WTC11 (cell line): Measurements from ENCODE around the gene GXYLT2. TPM values are rescaled to one million over a fixed set of nuclear protein-coding genes. Genes with fewer than 3 reads are reported as not detected.

Source experiments
- ATAC-seq: fragments of 200-7000 bp; cut with Tn5 transposase; 2 replicates; pipeline ENCODE4 v1.10.0; 2021; ENCODE audit warnings: mild to moderate bottlenecking, moderate library complexity
- CTCF ChIA-PET: fragments of 300-600 bp; sonication (Branson Sonifier 250); formaldehyde crosslinking; loops from one replicate; lab custom pipeline; 2021; ENCODE audit warnings: antibody characterized with exemption; lab: Charles Lee
- POLR2A ChIA-PET: fragments of 350-600 bp; sonication (Branson Sonifier 250); formaldehyde crosslinking; loops from one replicate; lab custom pipeline; 2021; ENCODE audit warnings: antibody characterized with exemption; lab: Charles Lee
- DNase-seq: peaks from one replicate; pipeline ENCODE4 v3.0.0; 2021; ENCODE audit warnings: low spot score
- H3K27ac Mint-ChIP-seq: 2 replicates; pipeline ENCODE4 v1.8.0; 2021; ENCODE audit warnings: mixed read lengths
- H3K27me3 Mint-ChIP-seq: 2 replicates; pipeline ENCODE4 v1.8.0; 2021; ENCODE audit warnings: low read depth, mild to moderate bottlenecking, moderate library complexity, mixed read lengths
- H3K36me3 Mint-ChIP-seq: 2 replicates; pipeline ENCODE4 v1.8.0; 2021; ENCODE audit warnings: mixed read lengths
- H3K4me1 Mint-ChIP-seq: 2 replicates; pipeline ENCODE4 v1.8.0; 2022; ENCODE audit warnings: mixed read lengths
- H3K4me3 Mint-ChIP-seq: 2 replicates; pipeline ENCODE4 v1.8.0; 2021; ENCODE audit warnings: mild to moderate bottlenecking, moderate library complexity, mixed read lengths
- H3K9me3 Mint-ChIP-seq: 2 replicates; pipeline ENCODE4 v1.8.0; 2021; ENCODE audit warnings: mixed read lengths
- ARID4B ChIP-seq: sonication (generic); formaldehyde crosslinking; IDR thresholded peaks from 2 replicates; pipeline ENCODE4 v1.8.0; 2023; ENCODE audit warnings: missing genetic modification reagents, mild to moderate bottlenecking, borderline replicate concordance
- ATF1 ChIP-seq: sonication (generic); formaldehyde crosslinking; IDR thresholded peaks from 2 replicates; pipeline ENCODE4 v1.8.1; 2023; ENCODE audit warnings: mild to moderate bottlenecking, moderate library complexity, missing genetic modification reagents
- ATF2 ChIP-seq: sonication (generic); formaldehyde crosslinking; IDR thresholded peaks from 2 replicates; pipeline ENCODE4 v1.8.1; 2022; ENCODE audit warnings: low read depth, missing genetic modification reagents, borderline replicate concordance
- CTCF ChIP-seq: fragments of 200-600 bp; IDR thresholded peaks from 2 replicates; pipeline ENCODE4 v1.8.0; 2022; ENCODE audit warnings: antibody characterized with exemption
- ERG ChIP-seq: fragments of 250-450 bp; sonication (Bioruptor Pico); IDR thresholded peaks from 2 replicates; pipeline ENCODE4 v1.8.0; 2021; ENCODE audit warnings: mild to moderate bottlenecking
- ESRRA ChIP-seq: sonication (generic); formaldehyde crosslinking; IDR thresholded peaks from 2 replicates; pipeline ENCODE4 v1.8.1; 2022; ENCODE audit warnings: mild to moderate bottlenecking, missing genetic modification reagents, borderline replicate concordance
- FOXP1 ChIP-seq: sonication (generic); formaldehyde crosslinking; IDR thresholded peaks from 2 replicates; pipeline ENCODE4 v1.8.0; 2022; ENCODE audit warnings: missing genetic modification reagents, mild to moderate bottlenecking, moderate library complexity, borderline replicate concordance
- HMGA2 ChIP-seq: fragments of 250-450 bp; sonication (Bioruptor Pico); IDR thresholded peaks from 2 replicates; pipeline ENCODE4 v1.4.0; 2021; ENCODE audit warnings: mild to moderate bottlenecking, moderate library complexity
- NR1H2 ChIP-seq: sonication (generic); formaldehyde crosslinking; IDR thresholded peaks from 2 replicates; pipeline ENCODE4 v1.9.0; 2021; ENCODE audit warnings: mild to moderate bottlenecking, moderate library complexity, missing genetic modification reagents
- PRRX2 ChIP-seq: fragments of 250-450 bp; sonication (Bioruptor Pico); IDR thresholded peaks from 2 replicates; pipeline ENCODE4 v1.8.0; 2021; ENCODE audit warnings: mild to moderate bottlenecking
- RELA ChIP-seq: sonication (generic); formaldehyde crosslinking; IDR thresholded peaks from 2 replicates; pipeline ENCODE4 v1.8.1; 2022; ENCODE audit warnings: missing genetic modification reagents, mild to moderate bottlenecking, borderline replicate concordance
- RORB ChIP-seq: fragments of 250-450 bp; sonication (Bioruptor Pico); IDR thresholded peaks from 2 replicates; pipeline ENCODE4 v1.9.0; 2021; ENCODE audit warnings: mild to moderate bottlenecking
- SMAD3 ChIP-seq: sonication (generic); formaldehyde crosslinking; IDR thresholded peaks from 2 replicates; pipeline ENCODE4 v1.8.0; 2022; ENCODE audit warnings: missing genetic modification reagents, mild to moderate bottlenecking, borderline replicate concordance
- ZNF138 ChIP-seq: sonication (generic); formaldehyde crosslinking; conservative IDR thresholded peaks from 2 replicates; pipeline ENCODE4 v1.8.1; 2022; ENCODE audit warnings: mild to moderate bottlenecking, moderate library complexity, missing genetic modification reagents
- ZNF281 ChIP-seq: sonication (generic); formaldehyde crosslinking; IDR thresholded peaks from 2 replicates; pipeline ENCODE4 v1.8.0; 2023; ENCODE audit warnings: mild to moderate bottlenecking, missing genetic modification reagents
- ZNF317 ChIP-seq: sonication (generic); formaldehyde crosslinking; IDR thresholded peaks from 2 replicates; pipeline ENCODE4 v1.8.1; 2023; ENCODE audit warnings: low read depth, mild to moderate bottlenecking, moderate library complexity, missing genetic modification reagents, borderline replicate concordance
- ZNF396 ChIP-seq: fragments of 250-450 bp; sonication (Bioruptor Pico); IDR thresholded peaks from 2 replicates; pipeline ENCODE4 v1.8.0; 2021; ENCODE audit warnings: mild to moderate bottlenecking, moderate library complexity, borderline replicate concordance
- total RNA-seq: library from RNA; stranded (reverse); gene quantifications from 3 replicates; pipeline ENCODE4 v1.2.3, GENCODE V29; 2021
- TF ChIP-seq, protein P1 (sequence below): fragments of 250-450 bp; sonication (Bioruptor Pico); IDR thresholded peaks from 2 replicates; pipeline ENCODE4 v2.1.2; 2022; ENCODE audit warnings: mild to moderate bottlenecking, moderate library complexity
- TF ChIP-seq, protein P2 (sequence below): sonication (generic); formaldehyde crosslinking; IDR thresholded peaks from 2 replicates; pipeline ENCODE4 v1.8.1; 2023; ENCODE audit warnings: mild to moderate bottlenecking, missing genetic modification reagents, moderate library complexity

Gene GXYLT2
- total RNA-seq, 1 experiment from 2014 or later, result 6.5 TPM

- DNase-seq (no peak), ATAC-seq (no peak)
- ChIA-PET POLR2A (no interaction called here), CTCF (interaction anchor here (0.6 kb wide), 1 partner anchor 9 kb away, joined by 3 read pairs; no protein-coding TSS in a partner anchor)
- TF ChIP-seq ZNF138 (CRISPR knock-in tag), result no peak
- no peak for TF ChIP-seq ZNF396
- TF ChIP-seq, protein P1, sequence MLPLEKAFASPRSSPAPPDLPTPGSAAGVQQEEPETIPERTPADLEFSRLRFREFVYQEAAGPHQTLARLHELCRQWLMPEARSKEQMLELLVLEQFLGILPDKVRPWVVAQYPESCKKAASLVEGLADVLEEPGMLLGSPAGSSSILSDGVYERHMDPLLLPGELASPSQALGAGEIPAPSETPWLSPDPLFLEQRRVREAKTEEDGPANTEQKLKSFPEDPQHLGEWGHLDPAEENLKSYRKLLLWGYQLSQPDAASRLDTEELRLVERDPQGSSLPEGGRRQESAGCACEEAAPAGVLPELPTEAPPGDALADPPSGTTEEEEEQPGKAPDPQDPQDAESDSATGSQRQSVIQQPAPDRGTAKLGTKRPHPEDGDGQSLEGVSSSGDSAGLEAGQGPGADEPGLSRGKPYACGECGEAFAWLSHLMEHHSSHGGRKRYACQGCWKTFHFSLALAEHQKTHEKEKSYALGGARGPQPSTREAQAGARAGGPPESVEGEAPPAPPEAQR (CRISPR knock-in tag), result no peak
- TF ChIP-seq PRRX2 (CRISPR knock-in tag), result no peak
- TF ChIP-seq ATF2 (CRISPR knock-in tag), result no peak
- no peak for TF ChIP-seq ESRRA
- no peaks in the 10 kb centered on the region for H3K36me3 Mint-ChIP-seq
- H3K27me3 Mint-ChIP-seq, result no peaks in the 10 kb centered on the region
- no peaks in the 10 kb centered on the region for H3K4me1 Mint-ChIP-seq
- H3K9me3 Mint-ChIP-seq, result no peaks in the 10 kb centered on the region
- H3K4me3 Mint-ChIP-seq, result no peak overlapping the region
- H3K27ac Mint-ChIP-seq, result no peak overlapping the region
These were observed 27.0 kb upstream of the GXYLT2 start for GRCh38 chr3:72860846-72861245.

DNA sequence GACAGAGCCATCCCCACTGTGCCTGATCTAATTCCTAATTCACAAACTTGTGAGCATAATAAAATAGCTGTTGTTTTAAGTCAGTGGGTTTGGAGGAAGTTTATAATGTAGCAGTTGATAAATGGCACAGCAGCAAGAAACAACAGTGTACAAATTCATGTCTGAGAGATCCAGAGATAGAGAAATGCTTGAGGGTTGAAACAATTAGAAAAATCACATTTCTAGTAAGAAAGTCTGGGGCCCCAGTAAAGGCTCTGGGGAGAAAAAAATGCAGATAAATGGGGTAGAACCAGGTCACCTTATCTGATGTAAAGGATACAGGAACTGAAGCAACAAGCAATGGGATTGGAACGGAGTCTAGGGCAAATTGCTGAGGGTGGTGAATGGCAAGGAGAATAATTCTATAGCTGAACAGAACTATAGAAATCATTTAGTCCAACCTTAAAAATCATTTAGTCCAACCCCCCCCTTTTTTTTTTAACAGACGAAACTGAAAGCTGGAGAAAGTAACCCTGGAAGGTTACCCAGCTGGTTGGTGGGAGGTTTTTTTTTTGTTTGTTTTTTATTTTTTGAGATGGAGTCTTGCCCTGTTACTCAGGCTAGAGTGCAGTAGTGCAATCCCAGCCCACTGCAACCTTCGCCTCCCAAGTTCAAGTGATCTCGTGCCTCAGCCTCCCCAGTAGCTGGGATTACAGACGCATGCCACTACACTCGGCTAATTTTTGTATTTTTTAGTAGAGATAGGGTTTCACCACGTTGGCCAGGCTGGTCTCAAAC lies 25.3 kb upstream of the GXYLT2 start:
- ChIA-PET POLR2A (interaction anchor here (0.6 kb wide), 1 partner anchor 80 kb away, joined by 3 read pairs; no protein-coding TSS in a partner anchor), CTCF (no interaction called here)
- no peak for DNase-seq
- no peak overlapping the region for H3K4me3 Mint-ChIP-seq
- 0 out of 2 replicates have a peak, but pooled peaks cover 4% of the 10 kb centered on the region for H3K9me3 Mint-ChIP-seq
- no peaks in the 10 kb centered on the region for H3K36me3 Mint-ChIP-seq
- H3K27ac Mint-ChIP-seq, result no peak overlapping the region
- no peaks in the 10 kb centered on the region for H3K4me1 Mint-ChIP-seq
- H3K27me3 Mint-ChIP-seq, result no peaks in the 10 kb centered on the region
- ATAC-seq, result no peak
- TF ChIP-seq ZNF396 (no peak), ATF1 (CRISPR knock-in tag) (no peak), CTCF (no peak), RELA (CRISPR knock-in tag) (no peak), RORB (no peak), ERG (CRISPR knock-in tag) (no peak), ZNF281 (no peak), ARID4B (CRISPR knock-in tag) (no peak), ESRRA (no peak), NR1H2 (CRISPR knock-in tag) (no peak), HMGA2 (CRISPR knock-in tag) (no peak), SMAD3 (CRISPR knock-in tag) (no peak), ZNF317 (CRISPR knock-in tag) (no peak), FOXP1 (CRISPR knock-in tag) (no peak)
- TF ChIP-seq, protein P2, sequence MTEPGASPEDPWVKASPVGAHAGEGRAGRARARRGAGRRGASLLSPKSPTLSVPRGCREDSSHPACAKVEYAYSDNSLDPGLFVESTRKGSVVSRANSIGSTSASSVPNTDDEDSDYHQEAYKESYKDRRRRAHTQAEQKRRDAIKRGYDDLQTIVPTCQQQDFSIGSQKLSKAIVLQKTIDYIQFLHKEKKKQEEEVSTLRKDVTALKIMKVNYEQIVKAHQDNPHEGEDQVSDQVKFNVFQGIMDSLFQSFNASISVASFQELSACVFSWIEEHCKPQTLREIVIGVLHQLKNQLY, result no peak
